ENCODE measurements around the gene EIF4E1B. TPM values are rescaled to one million over a fixed set of nuclear protein-coding genes. Genes with fewer than 3 reads are reported as not detected.

The EIF4E1B gene
- total and polyA plus RNA-seq, 12 donors = not detected

GRCh38 chr5:176653401-176654385, 23.2 kb downstream of the EIF4E1B start:
- no peak for TF ChIP-seq CTCF (IDR thresholded peaks at IDR 0.05)
- Histone ChIP-seq H3K9me3 (no peaks in the 10 kb centered on the region), H3K27ac (no peak overlapping the region), H3K4me3 (no peak overlapping the region), H3K36me3 (peaks cover 0 to 57% (median 19%) of the 10 kb centered on the region in 9 donors), H3K27me3 (no peaks in the 10 kb centered on the region), H3K4me1 (peaks cover 0 to 25% (median 10%) of the 10 kb centered on the region in 9 donors)
- WGBS, 2 donors = 90% methylated on average over 17 to 18 of the region's 18 CpGs
- no peak for ATAC-seq
- DNase-seq = no peak
- intact Hi-C loops (cut with DNase I) = loop anchor here in 1 of 10 donors (10.0 kb wide), 1 partner anchor 161 kb away; the partner anchor contains the start of gene UNC5A

- ATAC-seq = no peak
- no peak overlapping the region for H3K4me3 ChIP-seq
- WGBS, 2 donors = 96 to 97% methylated on average over 14 of the region's 14 CpGs
- peaks cover 0 to 26% (median 15%) of the 10 kb centered on the region in 9 donors for H3K4me1 ChIP-seq
- intact Hi-C loops (cut with DNase I) = loop anchor here in 7 of 10 donors (5.0 to 10.0 kb wide), 3 partner anchors 160 to 457 kb away; partner anchors contain the start of gene UNC5A (in 1 of the 7)
- no peaks in the 10 kb centered on the region for H3K27me3 ChIP-seq
- no peak overlapping the region for H3K27ac ChIP-seq
- no peak for TF ChIP-seq CTCF (IDR thresholded peaks at IDR 0.05)
- peaks cover 0 to 57% (median 19%) of the 10 kb centered on the region in 9 donors for H3K36me3 ChIP-seq
- no peaks in the 10 kb centered on the region for H3K9me3 ChIP-seq
- no peak for DNase-seq
These were observed 24.4 kb downstream of the EIF4E1B start for GRCh38 chr5:176654856-176655255.

GRCh38 chr5:176656467-176656990, 26.1 kb downstream of the EIF4E1B start:
- TF ChIP-seq CTCF (IDR thresholded peaks at IDR 0.05) = no peak
- Histone ChIP-seq H3K27ac (no peak overlapping the region), H3K9me3 (no peaks in the 10 kb centered on the region), H3K4me1 (peaks cover 0 to 32% (median 16%) of the 10 kb centered on the region in 9 donors), H3K27me3 (peaks cover 0 to 5% (median 0%) of the 10 kb centered on the region in 7 donors), H3K36me3 (peaks cover 0 to 57% (median 19%) of the 10 kb centered on the region in 9 donors), H3K4me3 (no peak overlapping the region)
- ATAC-seq (no peak), DNase-seq (no peak)
- 88 to 91% methylated on average over 13 of the region's 13 CpGs for WGBS, 2 donors
- intact Hi-C loops (cut with DNase I) = loop anchor here in 7 of 10 donors (5.0 to 10.0 kb wide), 3 partner anchors 158 to 456 kb away; partner anchors contain the start of gene UNC5A (in 1 of the 7)

- H3K9me3 ChIP-seq = no peaks in the 10 kb centered on the region
- 51 to 53% methylated on average over 14 of the region's 14 CpGs for WGBS, 2 donors
- H3K27me3 ChIP-seq = peaks cover 0 to 17% (median 9%) of the 10 kb centered on the region in 7 donors
- H3K4me1 ChIP-seq = peaks cover 0 to 28% (median 14%) of the 10 kb centered on the region in 9 donors
- ATAC-seq (peak; percentile 63 to 85 (median 80)), DNase-seq (peak; percentile 51 to 58)
- peaks cover 0 to 46% (median 13%) of the 10 kb centered on the region in 9 donors for H3K36me3 ChIP-seq
- peak; percentile 73 to 92 (median 86) for TF ChIP-seq CTCF (IDR thresholded peaks at IDR 0.05)
- H3K27ac ChIP-seq = peak overlapping the region in 3 of 10 donors; percentile 29 to 63 (median 37)
- intact Hi-C loops (cut with DNase I) = loop anchor here in 8 of 10 donors (2.0 to 10.0 kb wide), 5 partner anchors 157 to 455 kb away; partner anchors contain the start of gene UNC5A (in 1 of the 8)
- no peak overlapping the region for H3K4me3 ChIP-seq
These were observed 27.6 kb downstream of the EIF4E1B start for GRCh38 chr5:176658007-176658599.

Measured in heart right ventricle (tissue), 16 donors.